Astrocyte of the spinal cord (primary cell): ENCODE data around the gene TH.
A peak's percentile ranks its signal among the peaks of the same experiment; 100 is the strongest.

Experiments
- DNase-seq: peaks from one replicate; pipeline ENCODE4 v3.0.0; 2011; ENCODE audit warnings: low read depth, low spot score
- H3K4me3 ChIP-seq: 2 replicates; pipeline ENCODE4 v1.5.1; 2011; ENCODE audit warnings: low read depth, mild to moderate bottlenecking, low read length, moderate library complexity
- CTCF ChIP-seq: IDR thresholded peaks from 2 replicates; pipeline ENCODE4 v1.5.1; 2012; ENCODE audit warnings: low read depth, mild to moderate bottlenecking, low read length, inconsistent platforms
- in situ Hi-C: cut with HindIII; loops from 2 replicates; pipeline ENCODE4 v1.10.0; 2017; ENCODE audit warnings: low sequenced_read_pairs

The TH gene

GRCh38 chr11:2148595-2148994 is 23.0 kb downstream of the TH start:
- no peak overlapping the region for H3K4me3 ChIP-seq
- in situ Hi-C loops = no loop called here
- no peak for DNase-seq
- TF ChIP-seq CTCF = no peak

- no peak for TF ChIP-seq CTCF
- no peak overlapping the region for H3K4me3 ChIP-seq
- no peak for DNase-seq
- in situ Hi-C loops = no loop called here
These were observed 24.2 kb downstream of the TH start for GRCh38 chr11:2147391-2147790.

- H3K4me3 ChIP-seq = no peak overlapping the region
- no peak for TF ChIP-seq CTCF
- in situ Hi-C loops = no loop called here
- no peak for DNase-seq
These were observed 25.6 kb downstream of the TH start for GRCh38 chr11:2146051-2146450.

- no peak for TF ChIP-seq CTCF
- H3K4me3 ChIP-seq = no peak overlapping the region
- in situ Hi-C loops = no loop called here
- DNase-seq = no peak
These were observed 26.9 kb downstream of the TH start for GRCh38 chr11:2144544-2145248.

GRCh38 chr11:2143799-2144543 is 27.6 kb downstream of the TH start:
- in situ Hi-C loops = no loop called here
- no peak overlapping the region for H3K4me3 ChIP-seq
- peak; percentile 1 for TF ChIP-seq CTCF
- DNase-seq = no peak

GRCh38 chr11:2143477-2143798 is 28.2 kb downstream of the TH start:
- no peak overlapping the region for H3K4me3 ChIP-seq
- DNase-seq = no peak
- no peak for TF ChIP-seq CTCF
- in situ Hi-C loops = no loop called here
